Measurements from ENCODE around the gene GAB2. TPM values are rescaled to one million over a fixed set of nuclear protein-coding genes. Genes with fewer than 3 reads are reported as not detected.

The GAB2 gene
- total RNA-seq, 1 donor from 2014 or later, result 22.4 TPM

GRCh38 chr11:78384231-78384630 is 33.4 kb downstream of the GAB2 start:
- ChIA-PET CTCF (no interaction called here), POLR2A (no interaction called here)
- Mint-ChIP-seq H3K4me1 (peaks cover 6% of the 10 kb centered on the region), H3K4me3 (no peak overlapping the region), H3K9me3 (peaks cover 12% of the 10 kb centered on the region), H3K27me3 (no peaks in the 10 kb centered on the region), H3K36me3 (ENCODE audit: low read depth) (peaks cover 33% of the 10 kb centered on the region), H3K27ac (no peak overlapping the region)
- TF ChIP-seq CTCF (IDR thresholded peaks at IDR 0.05), result no peak
- intact Hi-C loops (cut with micrococcal nuclease), result no loop called here
- no peak for DNase-seq
- no peak for ATAC-seq (ENCODE audit: low read depth)

- no peak overlapping the region for H3K4me3 Mint-ChIP-seq
- intact Hi-C loops (cut with micrococcal nuclease), result no loop called here
- peaks cover 31% of the 10 kb centered on the region for H3K36me3 Mint-ChIP-seq (ENCODE audit: low read depth)
- POLR2A ChIA-PET, result interaction anchor here (1.1 kb wide), 1 partner anchor 9 kb away, joined by 3 read pairs; no protein-coding TSS in a partner anchor
- H3K4me1 Mint-ChIP-seq, result peaks cover 16% of the 10 kb centered on the region
- no peak overlapping the region for H3K27ac Mint-ChIP-seq
- DNase-seq (no peak), ATAC-seq (ENCODE audit: low read depth) (no peak)
- no peaks in the 10 kb centered on the region for H3K27me3 Mint-ChIP-seq
- peaks cover 20% of the 10 kb centered on the region for H3K9me3 Mint-ChIP-seq
- CTCF ChIA-PET, result interaction anchor here (1.6 kb wide), 1 partner anchor 15 kb away, joined by 3 read pairs; no protein-coding TSS in a partner anchor
- TF ChIP-seq CTCF (IDR thresholded peaks at IDR 0.05), result no peak
Measured at GRCh38 chr11:78381865-78382264, 35.8 kb downstream of the GAB2 start.

GRCh38 chr11:78380615-78381051 is 37.0 kb downstream of the GAB2 start:
- Mint-ChIP-seq H3K27me3 (no peaks in the 10 kb centered on the region), H3K4me3 (no peak overlapping the region), H3K9me3 (peaks cover 18% of the 10 kb centered on the region), H3K4me1 (peaks cover 18% of the 10 kb centered on the region), H3K27ac (no peak overlapping the region), H3K36me3 (ENCODE audit: low read depth) (peaks cover 29% of the 10 kb centered on the region)
- intact Hi-C loops (cut with micrococcal nuclease), result no loop called here
- ATAC-seq (ENCODE audit: low read depth), result no peak
- TF ChIP-seq CTCF (IDR thresholded peaks at IDR 0.05), result no peak
- no peak for DNase-seq
- CTCF ChIA-PET, result no interaction called here
- POLR2A ChIA-PET, result interaction anchor here (1.0 kb wide), 1 partner anchor 11 kb away, joined by 3 read pairs; no protein-coding TSS in a partner anchor

- no peak overlapping the region for H3K4me3 Mint-ChIP-seq
- CTCF ChIA-PET, result interaction anchor here (1.0 to 1.5 kb wide), 4 partner anchors 10 to 280 kb away, joined by 3 to 5 read pairs (median 4); no protein-coding TSS in a partner anchor
- peaks cover 15% of the 10 kb centered on the region for H3K36me3 Mint-ChIP-seq (ENCODE audit: low read depth)
Measured at GRCh38 chr11:78379039-78379670, 38.5 kb downstream of the GAB2 start.

More at GRCh38 chr11:78379039-78379670, 38.5 kb downstream of the GAB2 start:
- no peak overlapping the region for H3K27ac Mint-ChIP-seq
- peaks cover 8% of the 10 kb centered on the region for H3K9me3 Mint-ChIP-seq
- H3K27me3 Mint-ChIP-seq, result no peaks in the 10 kb centered on the region
- intact Hi-C loops (cut with micrococcal nuclease), result no loop called here
- DNase-seq (no peak), ATAC-seq (ENCODE audit: low read depth) (peak; percentile 64)
- POLR2A ChIA-PET, result no interaction called here
- TF ChIP-seq CTCF (IDR thresholded peaks at IDR 0.05), result no peak
- H3K4me1 Mint-ChIP-seq, result peaks cover 19% of the 10 kb centered on the region
